B cell (primary cell): ENCODE data around the gene FTO. TPM values are rescaled to one million over a fixed set of nuclear protein-coding genes. Genes with fewer than 3 reads are reported as not detected.

Experiments used
- ATAC-seq: fragments of 200-7000 bp; cut with Tn5 transposase; one replicate; pipeline ENCODE4 v1.10.0; 2021; ENCODE audit warnings: low read depth, mild to moderate bottlenecking, moderate number of reproducible peaks, moderate library complexity
- CTCF ChIA-PET: fragments of 350-600 bp; sonication (Branson Sonifier 250); formaldehyde crosslinking; loops from one replicate; lab custom pipeline; 2021; ENCODE audit warnings: antibody characterized with exemption, inconsistent platforms; lab: Charles Lee
- POLR2A ChIA-PET: fragments of 350-600 bp; sonication (Branson Sonifier 250); formaldehyde crosslinking; loops from one replicate; lab custom pipeline; 2021; ENCODE audit warnings: antibody characterized with exemption; lab: Charles Lee
- DNase-seq: peaks from one replicate; pipeline ENCODE4 v3.0.0; 2013
- H2AFZ ChIP-seq: 2 replicates; pipeline ENCODE4 v1.6.1; 2012; ENCODE audit warnings: mild to moderate bottlenecking, low read depth, low read length; ENCODE audit not compliant: insufficient read depth, poor library complexity, severe bottlenecking
- H3K27ac ChIP-seq, 2 donors: 1 replicate in 1 of 2; 2 replicates in 1 of 2; pipeline ENCODE4 v1.5.1; 2012 to 2013; ENCODE audit warnings: low read length in 2 of 2, mild to moderate bottlenecking in 2 of 2, moderate library complexity in 1 of 2
- H3K27me3 ChIP-seq, 4 experiments: fragments of 200-600 bp in 1 of 4; sonication (generic) in 1 of 4; replicated peaks in 1 of 4; 1 replicate in 2 of 4; 2 replicates in 2 of 4; pipeline versions ENCODE4 v1.6.1 to v1.7.0; 2013 to 2016; ENCODE audit warnings: low read length in 3 of 4, mild to moderate bottlenecking in 2 of 4, mixed read lengths in 1 of 4, moderate library complexity in 1 of 4; ENCODE audit not compliant: insufficient read depth in 4 of 4, control insufficient read depth in 3 of 4; ENCODE audit errors: control extremely low read depth in 1 of 4
- H3K36me3 ChIP-seq, 2 experiments: replicated peaks in 1 of 2; 1 replicate in 1 of 2; 2 replicates in 1 of 2; pipeline versions ENCODE4 v1.6.1 to v1.7.1; 2013; ENCODE audit warnings: low read length in 1 of 2; ENCODE audit not compliant: insufficient read depth in 2 of 2, control insufficient read depth in 1 of 2; ENCODE audit errors: control extremely low read depth in 1 of 2, extremely low read depth in 1 of 2
- H3K4me1 ChIP-seq, 2 donors: fragments of 200-600 bp in 1 of 2; sonication (generic) in 1 of 2; 1 replicate in 1 of 2; 2 replicates in 1 of 2; pipeline versions ENCODE4 v1.5.1 to v1.6.1; 2013 to 2017; ENCODE audit warnings: low read length in 2 of 2; ENCODE audit not compliant: control insufficient read depth in 2 of 2, insufficient read depth in 2 of 2
- H3K4me2 ChIP-seq: replicated peaks from 2 replicates; pipeline ENCODE3; 2012; ENCODE audit warnings: mild to moderate bottlenecking, low read depth, low read length; ENCODE audit not compliant: poor library complexity, severe bottlenecking
- H3K4me3 ChIP-seq, 5 experiments: fragments of 200-600 bp in 1 of 5; sonication (generic) in 1 of 5; 1 replicate in 3 of 5; 2 replicates in 2 of 5; pipeline versions ENCODE4 v1.5.1 to v1.7.0; 2011 to 2016; ENCODE audit warnings: low read length in 4 of 5, mild to moderate bottlenecking in 4 of 5, low read depth in 2 of 5, control low read depth in 1 of 5, moderate library complexity in 1 of 5; ENCODE audit not compliant: insufficient read depth in 1 of 5; ENCODE audit errors: control extremely low read depth in 1 of 5, extremely low read depth in 1 of 5
- H3K79me2 ChIP-seq: fragments of 200-600 bp; sonication (generic); one replicate; pipeline ENCODE4 v1.6.0; 2016; ENCODE audit warnings: low read length; ENCODE audit not compliant: control insufficient read depth, insufficient read depth
- H3K9ac ChIP-seq: fragments of 200-600 bp; sonication (generic); 2 replicates; pipeline ENCODE4 v1.6.1; 2017; ENCODE audit warnings: mild to moderate bottlenecking, low read length, moderate library complexity
- H3K9me3 ChIP-seq, 3 donors: one replicate each; pipeline versions ENCODE4 v1.6.1 to v1.7.1; 2013; ENCODE audit warnings: low read length in 2 of 3; ENCODE audit not compliant: control insufficient read depth in 2 of 3, insufficient read depth in 1 of 3; ENCODE audit errors: control extremely low read depth in 1 of 3
- H4K20me1 ChIP-seq: 2 replicates; pipeline ENCODE4 v1.6.0; 2012; ENCODE audit warnings: mild to moderate bottlenecking, low read length; ENCODE audit not compliant: insufficient read depth, control insufficient read depth, poor library complexity, severe bottlenecking
- H3K27ac Mint-ChIP-seq: one replicate; pipeline ENCODE4 v1.8.0; 2021; ENCODE audit warnings: mixed read lengths
- H3K27me3 Mint-ChIP-seq: one replicate; pipeline ENCODE4 v1.8.0; 2021; ENCODE audit warnings: mixed read lengths
- H3K4me1 Mint-ChIP-seq: one replicate; pipeline ENCODE4 v1.8.0; 2021; ENCODE audit warnings: mixed read lengths
- H3K4me3 Mint-ChIP-seq: one replicate; pipeline ENCODE4 v1.8.0; 2021; ENCODE audit warnings: mixed read lengths
- H3K9me3 Mint-ChIP-seq: one replicate; pipeline ENCODE4 v1.8.0; 2022; ENCODE audit warnings: mixed read lengths; ENCODE audit not compliant: insufficient read depth
- CTCF ChIP-seq: fragments of 200-600 bp; IDR thresholded peaks from one replicate; pipeline ENCODE4 v1.8.0; 2022; ENCODE audit warnings: antibody characterized with exemption, mild to moderate bottlenecking
- EZH2 ChIP-seq: IDR thresholded peaks from 2 replicates; pipeline ENCODE4 v1.6.1; 2012; ENCODE audit warnings: borderline replicate concordance, low read depth, mild to moderate bottlenecking, moderate library complexity, low read length; ENCODE audit not compliant: insufficient read depth, poor library complexity, severe bottlenecking
- WGBS: methylation state at CpG from one replicate; pipeline ENCODE4 v1.1.5; 2013; ENCODE audit warnings: missing lambda C conversion rate; ENCODE audit not compliant: insufficient coverage; 5-methylcytosine and 5-hydroxymethylcytosine counted together
- intact Hi-C: fragments of 100-400 bp; cut with micrococcal nuclease; formaldehyde crosslinking; loops from one replicate; pipeline ENCODE4 v1.10.0; 2022
- polyA plus RNA-seq: library from polyadenylated mRNA; depleted of rRNA; stranded (reverse); fragments of >200 nt; gene quantifications from 2 replicates; pipeline ENCODE4 v1.2.3, GENCODE V29; 2012
- total RNA-seq, 2 donors: library from RNA; stranded (reverse); fragments of 120-200 nt in 1 of 2; gene quantifications; 1 replicate in 1 of 2; 2 replicates in 1 of 2; pipeline versions ENCODE4 v1.2.3 to v1.2.4, GENCODE V29; 2013 to 2022

The FTO gene
- total and polyA plus RNA-seq, 2 donors (not counting 1 experiment from before 2014, with no cell fraction given) = 26.5 to 68.5 TPM

GRCh38 chr16:54060599-54061421 lies 356.9 kb downstream of the FTO start:
- Mint-ChIP-seq H3K27ac (no peak overlapping the region), H3K27me3 (no peaks in the 10 kb centered on the region), H3K9me3 (no peaks in the 10 kb centered on the region), H3K4me3 (no peak overlapping the region), H3K4me1 (no peaks in the 10 kb centered on the region)
- no CpG with 5 or more reads among the region's 10 CpGs for WGBS
- H4K20me1 ChIP-seq = no peaks in the 10 kb centered on the region
- H3K9me3 ChIP-seq = no peaks in the 10 kb centered on the region
- no peak for TF ChIP-seq EZH2
- TF ChIP-seq CTCF = no peak
- POLR2A ChIA-PET = no interaction called here
- H3K4me3 ChIP-seq = no peak overlapping the region
- H3K27ac ChIP-seq = no peak overlapping the region
- ATAC-seq (no peak), DNase-seq (no peak)
- no peaks in the 10 kb centered on the region for H3K4me1 ChIP-seq
- CTCF ChIA-PET = no interaction called here
- peaks cover 0 to 1% of the 10 kb centered on the region in 2 experiments for H3K36me3 ChIP-seq
- H3K9ac ChIP-seq = no peak overlapping the region
- H3K27me3 ChIP-seq = no peaks in the 10 kb centered on the region
- no peak overlapping the region for H3K4me2 ChIP-seq
- intact Hi-C loops = no loop called here
- H2AFZ ChIP-seq = no peak overlapping the region
- H3K79me2 ChIP-seq = no peaks in the 10 kb centered on the region

DNA sequence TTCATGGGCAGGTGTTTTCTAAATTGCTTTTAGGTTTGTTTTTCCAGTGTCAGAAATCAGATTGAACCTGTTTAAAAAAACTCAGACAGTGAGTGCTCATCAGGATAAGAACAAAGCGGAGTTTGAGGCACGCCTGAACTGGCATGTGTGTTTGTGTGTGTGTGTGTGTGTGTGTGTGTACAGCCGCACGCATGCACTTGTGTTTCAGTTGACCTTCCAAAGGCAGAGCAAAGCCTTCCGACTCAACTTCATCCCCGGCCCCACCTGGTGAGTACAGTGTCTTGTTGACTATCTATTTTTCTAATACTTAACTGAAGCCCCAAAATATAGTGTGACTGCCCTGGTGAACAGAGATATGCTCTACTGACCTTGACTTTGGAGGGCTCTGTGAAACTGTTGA lies 357.5 kb downstream of the FTO start:
- H2AFZ ChIP-seq = no peak overlapping the region
- Mint-ChIP-seq H3K4me1 (no peaks in the 10 kb centered on the region), H3K4me3 (no peak overlapping the region), H3K27ac (no peak overlapping the region), H3K27me3 (no peaks in the 10 kb centered on the region), H3K9me3 (no peaks in the 10 kb centered on the region)
- H3K9ac ChIP-seq = no peak overlapping the region
- ATAC-seq = no peak
- H3K79me2 ChIP-seq = no peaks in the 10 kb centered on the region
- H3K27ac ChIP-seq = no peak overlapping the region
- H3K9me3 ChIP-seq = no peaks in the 10 kb centered on the region
- CTCF ChIA-PET = no interaction called here
- no peak overlapping the region for H3K4me2 ChIP-seq
- H3K36me3 ChIP-seq = peaks cover 0 to 3% of the 10 kb centered on the region in 2 experiments
- POLR2A ChIA-PET = no interaction called here
- no peak for TF ChIP-seq EZH2
- no peak for TF ChIP-seq CTCF
- H3K4me1 ChIP-seq = no peaks in the 10 kb centered on the region
- DNase-seq = no peak
- intact Hi-C loops = no loop called here
- no peaks in the 10 kb centered on the region for H4K20me1 ChIP-seq
- H3K27me3 ChIP-seq = no peaks in the 10 kb centered on the region
- H3K4me3 ChIP-seq = no peak overlapping the region
- WGBS = no CpG with 5 or more reads among the region's 6 CpGs
